Measurements from ENCODE around the gene MPO.

MPO gene

GRCh38 chr17:58310511-58311428 is 30.0 kb upstream of the MPO start:
- no peak for TF ChIP-seq CREB5 (CRISPR knock-in tag; IDR thresholded peaks at IDR 0.05; ENCODE audit: low read depth)
- TF ChIP-seq, protein P1, sequence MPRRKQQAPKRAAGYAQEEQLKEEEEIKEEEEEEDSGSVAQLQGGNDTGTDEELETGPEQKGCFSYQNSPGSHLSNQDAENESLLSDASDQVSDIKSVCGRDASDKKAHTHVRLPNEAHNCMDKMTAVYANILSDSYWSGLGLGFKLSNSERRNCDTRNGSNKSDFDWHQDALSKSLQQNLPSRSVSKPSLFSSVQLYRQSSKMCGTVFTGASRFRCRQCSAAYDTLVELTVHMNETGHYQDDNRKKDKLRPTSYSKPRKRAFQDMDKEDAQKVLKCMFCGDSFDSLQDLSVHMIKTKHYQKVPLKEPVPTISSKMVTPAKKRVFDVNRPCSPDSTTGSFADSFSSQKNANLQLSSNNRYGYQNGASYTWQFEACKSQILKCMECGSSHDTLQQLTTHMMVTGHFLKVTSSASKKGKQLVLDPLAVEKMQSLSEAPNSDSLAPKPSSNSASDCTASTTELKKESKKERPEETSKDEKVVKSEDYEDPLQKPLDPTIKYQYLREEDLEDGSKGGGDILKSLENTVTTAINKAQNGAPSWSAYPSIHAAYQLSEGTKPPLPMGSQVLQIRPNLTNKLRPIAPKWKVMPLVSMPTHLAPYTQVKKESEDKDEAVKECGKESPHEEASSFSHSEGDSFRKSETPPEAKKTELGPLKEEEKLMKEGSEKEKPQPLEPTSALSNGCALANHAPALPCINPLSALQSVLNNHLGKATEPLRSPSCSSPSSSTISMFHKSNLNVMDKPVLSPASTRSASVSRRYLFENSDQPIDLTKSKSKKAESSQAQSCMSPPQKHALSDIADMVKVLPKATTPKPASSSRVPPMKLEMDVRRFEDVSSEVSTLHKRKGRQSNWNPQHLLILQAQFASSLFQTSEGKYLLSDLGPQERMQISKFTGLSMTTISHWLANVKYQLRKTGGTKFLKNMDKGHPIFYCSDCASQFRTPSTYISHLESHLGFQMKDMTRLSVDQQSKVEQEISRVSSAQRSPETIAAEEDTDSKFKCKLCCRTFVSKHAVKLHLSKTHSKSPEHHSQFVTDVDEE (CRISPR knock-in tag; IDR thresholded peaks at IDR 0.05) = no peak
- no peak for TF ChIP-seq TCF4 (CRISPR knock-in tag; IDR thresholded peaks at IDR 0.05; ENCODE audit: borderline replicate concordance)
- TF ChIP-seq ZNF70 (CRISPR knock-in tag; IDR thresholded peaks at IDR 0.05) = no peak
- ATAC-seq = no peak

DNA sequence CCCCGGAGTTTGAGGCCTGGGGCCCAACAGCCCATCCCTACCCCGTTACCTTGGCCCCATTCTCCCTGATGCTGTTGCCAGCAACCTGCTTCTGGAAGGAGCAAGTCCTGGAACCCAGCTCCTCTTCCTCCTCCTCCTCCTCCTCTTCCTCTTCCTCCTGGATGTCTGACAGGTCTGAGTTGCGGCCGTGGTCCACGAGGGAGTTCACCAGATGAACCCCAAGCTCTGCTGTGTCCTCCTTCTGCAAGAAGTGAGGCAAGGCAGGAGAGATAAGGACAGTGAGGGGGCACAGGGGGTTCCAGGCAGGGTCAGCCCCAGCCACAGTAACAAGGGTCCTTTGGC is 29.2 kb upstream of the MPO start:
- no peak for ATAC-seq

More for the DNA sequence above, 29.2 kb upstream of the MPO start:
- TF ChIP-seq ZFP3 (CRISPR knock-in tag; IDR thresholded peaks at IDR 0.05) (no peak), OSR1 (CRISPR knock-in tag; IDR thresholded peaks at IDR 0.05) (no peak), ZNF8 (CRISPR knock-in tag; IDR thresholded peaks at IDR 0.05) (no peak), SNAI2 (CRISPR knock-in tag; IDR thresholded peaks at IDR 0.05) (no peak), CSDC2 (CRISPR knock-in tag; IDR thresholded peaks at IDR 0.05) (no peak), TCF4 (CRISPR knock-in tag; IDR thresholded peaks at IDR 0.05; ENCODE audit: borderline replicate concordance) (no peak), TOX (CRISPR knock-in tag; IDR thresholded peaks at IDR 0.05; ENCODE audit: borderline replicate concordance) (no peak), RARB (CRISPR knock-in tag; IDR thresholded peaks at IDR 0.05) (no peak), PPARA (CRISPR knock-in tag; IDR thresholded peaks at IDR 0.05; ENCODE audit: borderline replicate concordance) (no peak), ZNF70 (CRISPR knock-in tag; IDR thresholded peaks at IDR 0.05) (no peak), ARNTL (CRISPR knock-in tag; IDR thresholded peaks at IDR 0.05; ENCODE audit: borderline replicate concordance, low read depth) (no peak), ZNF565 (CRISPR knock-in tag; conservative IDR thresholded peaks at IDR 0.05; ENCODE audit: low read depth) (no peak), ZC3H10 (CRISPR knock-in tag; IDR thresholded peaks at IDR 0.05) (no peak), BACH2 (CRISPR knock-in tag; IDR thresholded peaks at IDR 0.05; ENCODE audit: borderline replicate concordance) (no peak), CREB5 (CRISPR knock-in tag; IDR thresholded peaks at IDR 0.05; ENCODE audit: low read depth) (no peak), ZFP30 (CRISPR knock-in tag; IDR thresholded peaks at IDR 0.05) (no peak)
- TF ChIP-seq, protein P2, sequence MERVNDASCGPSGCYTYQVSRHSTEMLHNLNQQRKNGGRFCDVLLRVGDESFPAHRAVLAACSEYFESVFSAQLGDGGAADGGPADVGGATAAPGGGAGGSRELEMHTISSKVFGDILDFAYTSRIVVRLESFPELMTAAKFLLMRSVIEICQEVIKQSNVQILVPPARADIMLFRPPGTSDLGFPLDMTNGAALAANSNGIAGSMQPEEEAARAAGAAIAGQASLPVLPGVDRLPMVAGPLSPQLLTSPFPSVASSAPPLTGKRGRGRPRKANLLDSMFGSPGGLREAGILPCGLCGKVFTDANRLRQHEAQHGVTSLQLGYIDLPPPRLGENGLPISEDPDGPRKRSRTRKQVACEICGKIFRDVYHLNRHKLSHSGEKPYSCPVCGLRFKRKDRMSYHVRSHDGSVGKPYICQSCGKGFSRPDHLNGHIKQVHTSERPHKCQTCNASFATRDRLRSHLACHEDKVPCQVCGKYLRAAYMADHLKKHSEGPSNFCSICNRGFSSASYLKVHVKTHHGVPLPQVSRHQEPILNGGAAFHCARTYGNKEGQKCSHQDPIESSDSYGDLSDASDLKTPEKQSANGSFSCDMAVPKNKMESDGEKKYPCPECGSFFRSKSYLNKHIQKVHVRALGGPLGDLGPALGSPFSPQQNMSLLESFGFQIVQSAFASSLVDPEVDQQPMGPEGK (CRISPR knock-in tag; IDR thresholded peaks at IDR 0.05; ENCODE audit: borderline replicate concordance) = no peak
- TF ChIP-seq, protein P1 (CRISPR knock-in tag; IDR thresholded peaks at IDR 0.05) = no peak
- TF ChIP-seq, protein P3, sequence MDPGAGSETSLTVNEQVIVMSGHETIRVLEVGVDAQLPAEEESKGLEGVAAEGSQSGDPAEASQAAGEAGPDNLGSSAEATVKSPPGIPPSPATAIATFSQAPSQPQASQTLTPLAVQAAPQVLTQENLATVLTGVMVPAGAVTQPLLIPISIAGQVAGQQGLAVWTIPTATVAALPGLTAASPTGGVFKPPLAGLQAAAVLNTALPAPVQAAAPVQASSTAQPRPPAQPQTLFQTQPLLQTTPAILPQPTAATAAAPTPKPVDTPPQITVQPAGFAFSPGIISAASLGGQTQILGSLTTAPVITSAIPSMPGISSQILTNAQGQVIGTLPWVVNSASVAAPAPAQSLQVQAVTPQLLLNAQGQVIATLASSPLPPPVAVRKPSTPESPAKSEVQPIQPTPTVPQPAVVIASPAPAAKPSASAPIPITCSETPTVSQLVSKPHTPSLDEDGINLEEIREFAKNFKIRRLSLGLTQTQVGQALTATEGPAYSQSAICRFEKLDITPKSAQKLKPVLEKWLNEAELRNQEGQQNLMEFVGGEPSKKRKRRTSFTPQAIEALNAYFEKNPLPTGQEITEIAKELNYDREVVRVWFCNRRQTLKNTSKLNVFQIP (CRISPR knock-in tag; IDR thresholded peaks at IDR 0.05; ENCODE audit: borderline replicate concordance, low read depth) = no peak

Data from SK-N-SH treated with all-trans-retinoic acid at 6 μM for 48 hours (cell line).